Endodermal cell (in vitro differentiated cells): ENCODE results near the gene TBC1D2. TPM values are rescaled to one million over a fixed set of nuclear protein-coding genes. Genes with fewer than 3 reads are reported as not detected.
A peak's percentile ranks its signal among the peaks of the same experiment; 100 is the strongest.

Experiments
- DNase-seq: peaks from one replicate; pipeline ENCODE4 v3.0.0-alpha.2; 2017
- H3K27ac ChIP-seq: 2 replicates; pipeline ENCODE4 v1.5.1; 2013; ENCODE audit warnings: mild to moderate bottlenecking, low read depth, low read length, moderate library complexity
- H3K27me3 ChIP-seq: 2 replicates; pipeline ENCODE4 v1.6.1; 2013; ENCODE audit warnings: mild to moderate bottlenecking, low read length, moderate library complexity; ENCODE audit not compliant: insufficient read depth, control insufficient read depth, poor library complexity, severe bottlenecking
- H3K36me3 ChIP-seq: 2 replicates; pipeline ENCODE4 v1.7.0; 2013; ENCODE audit warnings: mild to moderate bottlenecking, low read length, moderate library complexity; ENCODE audit not compliant: control insufficient read depth, insufficient read depth
- H3K4me1 ChIP-seq: one replicate; pipeline ENCODE4 v1.7.0; 2013; ENCODE audit warnings: low read length; ENCODE audit not compliant: control insufficient read depth, insufficient read depth
- H3K4me3 ChIP-seq: 2 replicates; pipeline ENCODE4 v1.5.1; 2013; ENCODE audit warnings: mild to moderate bottlenecking, low read length, moderate library complexity
- H3K9ac ChIP-seq: 2 replicates; pipeline ENCODE4 v1.6.1; 2013; ENCODE audit warnings: mild to moderate bottlenecking, low read length, moderate library complexity; ENCODE audit not compliant: poor library complexity, severe bottlenecking; ENCODE audit errors: extremely low read depth
- H3K9me3 ChIP-seq: 2 replicates; pipeline ENCODE4 v1.6.1; 2013; ENCODE audit warnings: mild to moderate bottlenecking, low read length, moderate library complexity; ENCODE audit not compliant: control insufficient read depth
- H3K27ac Mint-ChIP-seq: 2 replicates; pipeline ENCODE4 v1.8.0; 2020; ENCODE audit warnings: mixed read lengths
- H3K27me3 Mint-ChIP-seq: 2 replicates; pipeline ENCODE4 v1.8.0; 2021; ENCODE audit warnings: mild to moderate bottlenecking, mixed read lengths; ENCODE audit not compliant: insufficient read depth
- H3K36me3 Mint-ChIP-seq: 2 replicates; pipeline ENCODE4 v1.8.0; 2020; ENCODE audit warnings: low read depth, mixed read lengths
- H3K4me1 Mint-ChIP-seq: 2 replicates; pipeline ENCODE4 v1.8.0; 2020; ENCODE audit warnings: mixed read lengths
- H3K4me3 Mint-ChIP-seq: 2 replicates; pipeline ENCODE4 v1.8.0; 2020; ENCODE audit warnings: mild to moderate bottlenecking, moderate library complexity, mixed read lengths
- H3K9me3 Mint-ChIP-seq: 2 replicates; pipeline ENCODE4 v1.8.0; 2020; ENCODE audit warnings: mild to moderate bottlenecking, mixed read lengths
- WGBS, 2 experiments: methylation state at CpG; one replicate each; pipeline versions ENCODE4 v1.1.5 to v1.1.7; 2013; ENCODE audit warnings: missing lambda C conversion rate in 2 of 2, mixed read lengths in 1 of 2; ENCODE audit not compliant: insufficient coverage in 1 of 2, insufficient read length in 1 of 2; 5-methylcytosine and 5-hydroxymethylcytosine counted together
- total RNA-seq, 2 donors: library from RNA; stranded (reverse); fragmentation: NEBNext Ultra II Directional in 1 of 2; extraction: Animal tissue kit (Norgen Biotek cat#: 25700) in 1 of 2; gene quantifications; 2 replicates in 1 of 2; 3 replicates in 1 of 2; pipeline ENCODE4 v1.2.1, GENCODE V29; 2021
- TF ChIP-seq, protein P1 (sequence below): fragments of 200-600 bp; sonication (generic); conservative IDR thresholded peaks from 2 replicates; pipeline ENCODE4 v1.5.0; 2021; ENCODE audit warnings: antibody characterized with exemption, mild to moderate bottlenecking

The TBC1D2 gene
- total RNA-seq, 2 donors from 2014 or later: 8.1 to 10.4 TPM

DNA sequence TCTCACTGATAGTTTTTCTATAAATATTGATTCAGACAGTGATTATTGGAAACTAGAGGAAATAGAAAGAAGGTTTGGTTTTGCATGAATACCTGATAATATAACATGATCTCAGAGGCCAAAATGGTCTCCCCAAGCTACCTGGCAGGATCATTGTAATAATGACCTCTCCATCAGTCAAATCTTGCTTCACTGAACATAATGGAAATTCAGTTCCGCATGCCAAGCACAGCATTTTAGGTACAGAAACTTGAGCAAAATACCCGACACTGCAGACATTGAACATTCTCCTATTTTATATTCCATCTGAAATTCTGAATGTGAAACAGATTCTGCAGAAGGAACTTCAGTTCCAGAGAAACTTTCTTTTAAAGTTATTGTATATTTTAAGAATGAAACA is 9.1 kb upstream of the TBC1D2 start:
- peak; percentile 13 for DNase-seq
- H3K27me3 ChIP-seq: no peaks in the 10 kb centered on the region
- no peak overlapping the region for H3K4me3 Mint-ChIP-seq
- no peaks in the 10 kb centered on the region for H3K9me3 ChIP-seq
- TF ChIP-seq, protein P1, sequence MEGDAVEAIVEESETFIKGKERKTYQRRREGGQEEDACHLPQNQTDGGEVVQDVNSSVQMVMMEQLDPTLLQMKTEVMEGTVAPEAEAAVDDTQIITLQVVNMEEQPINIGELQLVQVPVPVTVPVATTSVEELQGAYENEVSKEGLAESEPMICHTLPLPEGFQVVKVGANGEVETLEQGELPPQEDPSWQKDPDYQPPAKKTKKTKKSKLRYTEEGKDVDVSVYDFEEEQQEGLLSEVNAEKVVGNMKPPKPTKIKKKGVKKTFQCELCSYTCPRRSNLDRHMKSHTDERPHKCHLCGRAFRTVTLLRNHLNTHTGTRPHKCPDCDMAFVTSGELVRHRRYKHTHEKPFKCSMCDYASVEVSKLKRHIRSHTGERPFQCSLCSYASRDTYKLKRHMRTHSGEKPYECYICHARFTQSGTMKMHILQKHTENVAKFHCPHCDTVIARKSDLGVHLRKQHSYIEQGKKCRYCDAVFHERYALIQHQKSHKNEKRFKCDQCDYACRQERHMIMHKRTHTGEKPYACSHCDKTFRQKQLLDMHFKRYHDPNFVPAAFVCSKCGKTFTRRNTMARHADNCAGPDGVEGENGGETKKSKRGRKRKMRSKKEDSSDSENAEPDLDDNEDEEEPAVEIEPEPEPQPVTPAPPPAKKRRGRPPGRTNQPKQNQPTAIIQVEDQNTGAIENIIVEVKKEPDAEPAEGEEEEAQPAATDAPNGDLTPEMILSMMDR: no peak
- no peaks in the 10 kb centered on the region for H3K9me3 Mint-ChIP-seq
- WGBS, 2 experiments: 90% methylated on average over 2 of the region's 2 CpGs
- no peaks in the 10 kb centered on the region for H3K36me3 ChIP-seq
- no peak overlapping the region for H3K27ac Mint-ChIP-seq
- no peak overlapping the region for H3K27ac ChIP-seq
- H3K9ac ChIP-seq: no peak overlapping the region
- H3K27me3 Mint-ChIP-seq: no peaks in the 10 kb centered on the region
- peaks cover 61% of the 10 kb centered on the region for H3K4me1 Mint-ChIP-seq
- H3K4me1 ChIP-seq: peaks cover 6% of the 10 kb centered on the region
- no peak overlapping the region for H3K4me3 ChIP-seq
- peaks cover 2% of the 10 kb centered on the region for H3K36me3 Mint-ChIP-seq

DNA sequence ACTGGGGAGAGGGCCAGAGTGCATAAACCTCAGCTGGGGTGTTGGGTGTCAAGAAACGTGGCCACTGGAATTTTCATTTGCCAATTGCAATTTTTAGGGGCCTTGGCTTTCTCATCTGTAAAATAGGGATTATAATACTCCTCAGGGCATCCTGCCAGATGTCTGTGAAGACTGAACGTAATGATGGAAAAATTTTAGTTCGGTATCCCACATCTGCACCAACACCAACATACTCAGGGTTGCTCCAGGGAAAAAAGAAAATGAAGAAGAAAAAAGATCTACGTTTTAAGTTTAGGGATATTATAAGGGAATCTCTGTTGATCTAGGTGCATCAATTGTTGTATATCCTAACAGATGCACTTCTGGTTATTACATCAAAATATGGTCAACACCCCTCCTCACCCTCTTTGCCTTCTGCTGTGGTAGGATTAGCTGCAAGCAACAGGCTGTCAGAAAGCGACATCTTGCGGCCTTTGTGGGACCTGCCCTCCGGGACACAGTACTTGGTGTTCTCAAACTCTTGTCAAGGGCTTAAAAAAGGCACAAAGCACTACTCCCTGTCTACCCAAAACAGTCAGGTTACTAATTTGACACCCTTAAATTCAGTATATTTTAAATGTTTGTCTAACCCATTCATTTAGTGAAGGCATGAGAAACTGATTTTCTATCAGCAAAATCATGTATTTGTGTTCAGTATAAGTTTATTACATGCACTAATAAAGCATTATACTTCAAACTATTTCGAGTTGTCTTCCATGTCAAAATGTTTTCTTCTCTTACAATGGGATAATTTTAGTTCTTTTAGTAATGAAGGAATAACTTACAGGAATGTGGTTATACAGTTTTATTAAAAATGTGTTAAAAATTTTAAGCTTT is 8.3 kb upstream of the TBC1D2 start:
- H3K27ac ChIP-seq: no peak overlapping the region
- H3K36me3 ChIP-seq: no peaks in the 10 kb centered on the region
- no peak overlapping the region for H3K4me3 ChIP-seq
- no peaks in the 10 kb centered on the region for H3K9me3 Mint-ChIP-seq
- WGBS, 2 experiments: 3 to 50% methylated on average over 3 to 8 of the region's 8 CpGs
- H3K4me1 Mint-ChIP-seq: peaks cover 53% of the 10 kb centered on the region
- no peak overlapping the region for H3K9ac ChIP-seq
- TF ChIP-seq, protein P1: peak; percentile 94
- H3K27ac Mint-ChIP-seq: peak overlapping the region; percentile 50
- H3K27me3 ChIP-seq: no peaks in the 10 kb centered on the region
- H3K4me3 Mint-ChIP-seq: no peak overlapping the region
- peaks cover 3% of the 10 kb centered on the region for H3K36me3 Mint-ChIP-seq
- H3K4me1 ChIP-seq: peaks cover 6% of the 10 kb centered on the region
- H3K9me3 ChIP-seq: no peaks in the 10 kb centered on the region
- peak; percentile 94 for DNase-seq
- H3K27me3 Mint-ChIP-seq: no peaks in the 10 kb centered on the region

DNA sequence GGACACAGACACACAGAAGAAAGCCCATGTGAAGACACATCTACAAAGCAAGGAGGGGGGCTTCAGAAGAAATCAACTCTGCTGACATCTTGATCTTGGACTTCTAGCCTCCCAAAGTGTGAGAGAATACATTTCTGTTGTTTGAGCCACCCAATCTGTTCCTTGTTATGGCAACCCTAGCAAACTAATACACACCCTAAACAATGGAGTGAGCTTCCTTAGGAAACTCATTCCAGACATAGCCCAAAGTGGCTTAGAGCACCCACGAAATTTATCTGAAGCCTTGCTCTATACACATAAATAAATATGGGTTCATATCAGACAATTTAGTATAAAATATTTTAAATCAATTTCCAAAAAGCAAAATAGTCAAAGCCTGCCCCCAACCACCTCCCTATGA is 7.6 kb upstream of the TBC1D2 start:
- no peak for DNase-seq
- WGBS, 2 experiments: 100% methylated on average over 1 of the region's 1 CpG; no CpG with 5 or more reads in 1 of the 2 experiments
- Histone ChIP-seq H3K36me3 (no peaks in the 10 kb centered on the region), H3K27me3 (no peaks in the 10 kb centered on the region), H3K4me3 (no peak overlapping the region), H3K9ac (no peak overlapping the region), H3K4me1 (peaks cover 6% of the 10 kb centered on the region), H3K27ac (no peak overlapping the region), H3K9me3 (no peaks in the 10 kb centered on the region)
- H3K4me3 Mint-ChIP-seq: no peak overlapping the region
- TF ChIP-seq, protein P1: no peak
- peak overlapping the region; percentile 33 for H3K27ac Mint-ChIP-seq
- no peaks in the 10 kb centered on the region for H3K27me3 Mint-ChIP-seq
- peaks cover 47% of the 10 kb centered on the region for H3K4me1 Mint-ChIP-seq
- H3K36me3 Mint-ChIP-seq: peaks cover 3% of the 10 kb centered on the region
- H3K9me3 Mint-ChIP-seq: no peaks in the 10 kb centered on the region
